HG02938 (cell line): Measurements from ENCODE around the gene ATMIN.
A peak's percentile ranks its signal among the peaks of the same experiment; 100 is the strongest.

Experiments used
- ATAC-seq: cut with Tn5 transposase; IDR thresholded peaks from one replicate; pipeline ENCODE4 v1.9.1; 2021; ENCODE audit warnings: mild to moderate bottlenecking, moderate library complexity; ENCODE audit not compliant: unreplicated experiment

ATMIN gene

GRCh38 chr16:81061871-81062608 lies 26.4 kb downstream of the ATMIN start:
- no peak for ATAC-seq

GRCh38 chr16:81066681-81067080 lies 31.0 kb downstream of the ATMIN start:
- ATAC-seq: no peak

GRCh38 chr16:81067166-81067565 lies 31.5 kb downstream of the ATMIN start:
- ATAC-seq: no peak

GRCh38 chr16:81069063-81069462 lies 33.4 kb downstream of the ATMIN start:
- no peak for ATAC-seq

GRCh38 chr16:81070979-81071378 lies 35.3 kb downstream of the ATMIN start:
- ATAC-seq: no peak

GRCh38 chr16:81071805-81072204 lies 36.2 kb downstream of the ATMIN start:
- no peak for ATAC-seq

- ATAC-seq: no peak
Measured at GRCh38 chr16:81073560-81074330, 38.1 kb downstream of the ATMIN start.

- peak; percentile 77 for ATAC-seq
Measured at GRCh38 chr16:81076566-81077075, 41.0 kb downstream of the ATMIN start.

GRCh38 chr16:81077076-81077940 lies 41.7 kb downstream of the ATMIN start, which contains the start of gene C16orf46:
Gene C16orf46 (minus strand): TSS chr16:81077238. CDS start chr16:81063955, 13,283 bp downstream.
- ATAC-seq: peak; percentile 91

- ATAC-seq: no peak
Measured at GRCh38 chr16:81080233-81080632, 44.6 kb downstream of the ATMIN start.

GRCh38 chr16:81081014-81081413 lies 45.4 kb downstream of the ATMIN start:
- no peak for ATAC-seq

- ATAC-seq: no peak
Measured at GRCh38 chr16:81088836-81089235, 53.2 kb downstream of the ATMIN start.

GRCh38 chr16:81094771-81095251 lies 59.2 kb downstream of the ATMIN start:
- no peak for ATAC-seq

- peak; percentile 5 for ATAC-seq
Measured at GRCh38 chr16:81095653-81095952, 60.0 kb downstream of the ATMIN start.

- ATAC-seq: peak; percentile 98
Measured at GRCh38 chr16:81095953-81096714, 60.5 kb downstream of the ATMIN start, which contains the start of gene GCSH. Gene GCSH (minus strand): TSS chr16:81096395. CDS start chr16:81096278, 117 bp downstream.

- no peak for ATAC-seq
Measured at GRCh38 chr16:81096715-81097208, 61.1 kb downstream of the ATMIN start.
